HFFc6 (cell line): ENCODE data around the gene POLR3K. TPM values are rescaled to one million over a fixed set of nuclear protein-coding genes. Genes with fewer than 3 reads are reported as not detected.
A peak's percentile ranks its signal among the peaks of the same experiment; 100 is the strongest.

Source experiments
- DNase-seq: peaks from one replicate; pipeline ENCODE4 v3.0.0-alpha.2; 2018
- H3K27ac Mint-ChIP-seq: 2 replicates; pipeline ENCODE4 v1.8.0; 2020; ENCODE audit warnings: mild to moderate bottlenecking, mixed read lengths
- H3K27me3 Mint-ChIP-seq: 2 replicates; pipeline ENCODE4 v1.8.0; 2021; ENCODE audit warnings: mild to moderate bottlenecking, moderate library complexity, mixed read lengths; ENCODE audit not compliant: insufficient read depth
- H3K36me3 Mint-ChIP-seq: 2 replicates; pipeline ENCODE4 v1.8.0; 2021; ENCODE audit warnings: low read depth, mixed read lengths
- H3K4me1 Mint-ChIP-seq: 2 replicates; pipeline ENCODE4 v1.8.0; 2020; ENCODE audit warnings: low read depth, mixed read lengths
- H3K4me3 Mint-ChIP-seq: 2 replicates; pipeline ENCODE4 v1.8.0; 2020; ENCODE audit warnings: mild to moderate bottlenecking, moderate library complexity, mixed read lengths
- H3K9me3 Mint-ChIP-seq: 2 replicates; pipeline ENCODE4 v1.8.0; 2020; ENCODE audit warnings: mild to moderate bottlenecking, mixed read lengths
- CTCF ChIP-seq: fragments of 200-600 bp; sonication (generic); IDR thresholded peaks from 2 replicates; pipeline ENCODE4 v1.5.0; 2021; ENCODE audit warnings: antibody characterized with exemption, mild to moderate bottlenecking
- total RNA-seq, 6 experiments: library from RNA; stranded (reverse); fragmentation: NEBNext Ultra II Directional; extraction: Animal tissue kit (Norgen Biotek cat#: 25700); gene quantifications; 2 replicates in 1 of 6; 3 replicates in 5 of 6; pipeline ENCODE4 v1.2.3, GENCODE V29; 2021

POLR3K gene
- total RNA-seq, 6 experiments from 2014 or later, result 18.9 to 24.7 (median 19.8) TPM

- Mint-ChIP-seq H3K4me1 (peaks cover 31% of the 10 kb centered on the region), H3K4me3 (no peak overlapping the region), H3K36me3 (peaks cover 7% of the 10 kb centered on the region; the same call in 1 of the 2 replicates), H3K9me3 (no peaks in the 10 kb centered on the region), H3K27me3 (no peaks in the 10 kb centered on the region; the same call in none of the 2 replicates), H3K27ac (peak overlapping the region; percentile 51; the same call in 1 of the 2 replicates)
- no peak for TF ChIP-seq CTCF
- DNase-seq, result no peak
Measured at GRCh38 chr16:63998-64913, 10.8 kb upstream of the POLR3K start.

DNA sequence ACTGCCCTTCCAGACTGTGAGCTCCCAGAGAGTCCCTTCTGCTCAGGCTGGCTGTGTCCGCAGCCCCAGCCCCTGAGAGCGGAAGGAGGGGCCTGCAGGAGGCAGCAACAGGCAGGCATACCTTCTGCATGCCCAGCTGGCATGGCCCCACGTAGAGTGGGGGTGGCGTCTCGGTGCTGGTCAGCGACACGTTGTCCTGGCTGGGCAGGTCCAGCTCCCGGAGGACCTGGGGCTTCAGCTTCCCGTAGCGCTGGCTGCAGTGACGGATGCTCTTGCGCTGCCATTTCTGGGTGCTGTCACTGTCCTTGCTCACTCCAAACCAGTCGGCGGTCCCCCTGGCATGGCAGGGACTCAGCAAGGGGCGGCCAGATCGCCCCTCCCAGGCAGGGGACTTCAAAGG lies 10.1 kb upstream of the POLR3K start:
- Mint-ChIP-seq H3K36me3 (peaks cover 8% of the 10 kb centered on the region), H3K27me3 (no peaks in the 10 kb centered on the region; the same call in none of the 2 replicates), H3K4me1 (peaks cover 23% of the 10 kb centered on the region), H3K9me3 (no peaks in the 10 kb centered on the region), H3K27ac (no peak overlapping the region), H3K4me3 (no peak overlapping the region)
- no peak for DNase-seq
- no peak for TF ChIP-seq CTCF

DNA sequence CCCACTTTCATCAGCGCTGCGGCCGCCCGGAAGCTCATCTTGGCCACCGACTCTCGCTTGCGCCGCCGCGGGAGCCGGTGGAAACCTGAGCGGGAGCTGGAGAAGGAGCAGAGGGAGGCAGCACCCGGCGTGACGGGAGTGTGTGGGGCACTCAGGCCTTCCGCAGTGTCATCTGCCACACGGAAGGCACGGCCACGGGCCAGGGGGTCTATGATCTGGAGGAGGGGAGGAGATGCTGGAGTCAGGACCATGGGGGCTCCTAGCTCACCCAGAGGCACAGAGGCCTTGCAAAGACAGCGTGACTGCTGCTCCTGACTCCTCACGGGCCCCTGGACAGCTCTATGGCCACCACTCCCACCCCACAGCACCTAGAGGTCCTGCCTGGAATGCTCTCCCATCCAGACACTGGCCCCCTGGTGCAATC lies 9.6 kb upstream of the POLR3K start:
- Mint-ChIP-seq H3K4me3 (no peak overlapping the region), H3K4me1 (peaks cover 22% of the 10 kb centered on the region), H3K27me3 (no peaks in the 10 kb centered on the region; the same call in none of the 2 replicates), H3K27ac (no peak overlapping the region), H3K36me3 (peaks cover 12% of the 10 kb centered on the region), H3K9me3 (no peaks in the 10 kb centered on the region)
- DNase-seq, result no peak
- TF ChIP-seq CTCF, result no peak

DNA sequence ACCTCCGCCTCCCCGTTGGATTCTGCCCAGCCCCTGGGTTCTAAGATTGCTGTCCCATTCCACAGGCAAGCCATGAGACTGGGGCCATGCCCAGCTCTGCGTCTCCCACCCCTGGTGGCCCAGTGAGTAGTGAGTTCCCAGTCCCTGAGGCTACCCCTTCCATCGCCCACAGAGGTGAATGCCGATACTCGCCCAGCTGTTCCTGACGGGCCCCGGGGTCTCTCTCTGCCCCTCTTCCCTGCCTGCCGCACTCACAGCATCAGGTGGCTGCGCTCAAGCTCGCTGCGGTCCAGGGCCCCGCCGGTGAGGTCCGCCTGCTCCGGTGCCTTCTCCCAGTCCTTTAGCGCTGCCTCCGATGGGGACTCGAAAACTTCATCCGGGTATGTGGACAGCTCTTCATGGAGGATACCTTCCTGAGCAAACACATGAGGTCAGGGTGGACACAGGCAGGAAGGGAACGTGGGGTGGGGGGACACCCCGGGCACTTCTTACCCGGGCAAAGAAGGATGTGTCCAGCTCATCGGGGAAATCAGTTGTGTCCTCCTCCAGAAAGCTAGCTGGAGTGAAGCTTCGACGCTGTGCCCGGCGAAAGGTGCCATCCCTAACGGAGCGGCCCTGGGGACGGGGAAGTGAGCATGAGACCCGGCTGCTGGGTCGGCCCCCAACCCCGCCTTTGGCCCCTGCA lies 9.0 kb upstream of the POLR3K start:
- DNase-seq, result no peak

More for the DNA sequence above, 9.0 kb upstream of the POLR3K start:
- Mint-ChIP-seq H3K9me3 (no peaks in the 10 kb centered on the region), H3K4me3 (no peak overlapping the region), H3K4me1 (peaks cover 21% of the 10 kb centered on the region), H3K27me3 (no peaks in the 10 kb centered on the region; the same call in none of the 2 replicates), H3K36me3 (peaks cover 18% of the 10 kb centered on the region), H3K27ac (no peak overlapping the region)
- TF ChIP-seq CTCF, result no peak
